OCI-LY1 (cell line): ENCODE measurements around the gene RERE.

Experiments
- CTCF ChIP-seq: fragments of 200-600 bp; sonication (generic), shearing (Covaris generic); IDR thresholded peaks from 2 replicates; pipeline ENCODE4 v1.5.1; 2017; ENCODE audit warnings: mild to moderate bottlenecking, antibody characterized with exemption, low read length, moderate library complexity, mixed read lengths
- EZH2 ChIP-seq: fragments of 200-600 bp; sonication (generic), shearing (Covaris generic); IDR thresholded peaks from 2 replicates; pipeline ENCODE4 v1.8.0; 2017; ENCODE audit warnings: borderline replicate concordance, mixed run types, mild to moderate bottlenecking, antibody characterized with exemption, low read length, moderate library complexity, mixed read lengths

- TF ChIP-seq EZH2: no peak
- TF ChIP-seq CTCF: no peak
Observed at GRCh38 chr1:8551613-8552489, 265.6 kb downstream of the RERE start.
